ENCODE results near the gene XIRP1. TPM values are rescaled to one million over a fixed set of nuclear protein-coding genes. Genes with fewer than 3 reads are reported as not detected.

Gene XIRP1
- total RNA-seq, 1 experiment from 2014 or later: not detected

DNA sequence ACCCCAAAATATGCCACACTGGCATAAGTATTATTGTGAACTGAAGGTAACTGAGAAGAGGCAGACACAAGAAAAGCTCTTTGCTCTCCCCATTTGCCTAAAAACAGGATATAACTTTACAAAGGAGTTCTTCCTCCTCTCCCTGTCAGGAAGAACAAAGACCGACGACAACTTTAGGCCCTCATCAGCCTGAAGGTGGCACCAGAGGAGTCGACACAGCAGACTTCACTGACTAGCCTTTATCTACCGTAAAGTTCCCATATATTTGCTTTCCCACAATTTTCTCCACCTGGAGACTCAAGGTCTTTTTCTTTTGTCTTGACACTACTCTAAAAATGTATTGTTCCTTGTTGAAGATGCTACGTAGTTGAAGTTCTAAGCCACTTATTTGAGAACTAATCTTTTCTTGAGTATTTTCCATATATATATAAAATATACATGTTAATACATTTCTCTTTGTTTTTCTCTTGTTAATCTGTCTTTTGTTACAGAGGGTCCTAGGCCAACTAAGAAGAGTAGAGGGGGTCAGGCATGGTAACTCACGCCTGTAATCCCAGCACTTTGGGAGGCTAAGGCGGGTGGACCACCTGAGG, 16.2 kb upstream of the XIRP1 start:
- peak; percentile 46 for DNase-seq (ENCODE audit: low read depth)

- no peak for DNase-seq (ENCODE audit: low read depth)
Measured at GRCh38 chr3:39207361-39208186, 15.2 kb upstream of the XIRP1 start.

- no peak for DNase-seq (ENCODE audit: low read depth)
Measured at GRCh38 chr3:39205919-39206516, 13.6 kb upstream of the XIRP1 start.

DNA sequence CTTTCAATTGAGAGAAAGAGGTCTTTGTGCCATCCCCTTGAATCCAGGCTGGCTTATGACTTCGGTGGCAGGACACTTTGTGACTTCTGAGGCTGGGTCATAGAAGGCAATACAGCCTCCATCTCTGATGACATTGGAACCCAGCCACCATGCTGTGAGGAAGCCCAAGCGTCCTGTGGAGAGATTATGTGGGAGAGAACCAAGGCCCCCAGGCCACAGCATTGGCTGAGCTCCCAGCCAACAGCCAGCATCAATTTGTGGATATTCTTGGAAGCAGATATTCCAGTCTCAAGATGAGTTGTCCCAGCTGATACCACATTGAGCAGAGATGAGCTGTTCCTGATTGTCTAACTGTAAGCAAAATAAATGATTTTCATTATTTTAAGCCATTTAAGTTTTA, 12.7 kb upstream of the XIRP1 start:
- no peak for DNase-seq (ENCODE audit: low read depth)

- DNase-seq (ENCODE audit: low read depth): no peak
Measured at GRCh38 chr3:39203860-39204259, 11.5 kb upstream of the XIRP1 start.

DNA sequence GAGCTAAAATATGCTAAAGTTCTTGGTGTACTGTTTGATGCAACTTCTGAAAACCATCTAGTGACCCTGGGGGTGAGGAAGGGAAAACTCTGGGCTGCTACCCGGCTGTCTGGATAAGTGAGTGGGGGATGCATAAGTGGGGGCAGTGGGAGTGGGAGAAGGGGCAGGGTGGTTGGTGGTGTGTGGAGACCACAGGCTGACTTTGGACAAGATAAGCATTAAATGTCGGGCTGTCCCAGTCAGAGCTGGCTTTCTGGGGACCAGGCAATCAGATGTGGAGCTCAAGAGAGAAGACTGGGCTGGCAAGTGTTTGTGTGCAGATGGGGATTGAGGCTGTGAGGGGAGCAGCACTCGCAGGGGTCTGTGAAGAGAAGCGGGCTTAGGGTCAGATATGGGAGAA, 11.0 kb upstream of the XIRP1 start:
- DNase-seq (ENCODE audit: low read depth): no peak

DNA sequence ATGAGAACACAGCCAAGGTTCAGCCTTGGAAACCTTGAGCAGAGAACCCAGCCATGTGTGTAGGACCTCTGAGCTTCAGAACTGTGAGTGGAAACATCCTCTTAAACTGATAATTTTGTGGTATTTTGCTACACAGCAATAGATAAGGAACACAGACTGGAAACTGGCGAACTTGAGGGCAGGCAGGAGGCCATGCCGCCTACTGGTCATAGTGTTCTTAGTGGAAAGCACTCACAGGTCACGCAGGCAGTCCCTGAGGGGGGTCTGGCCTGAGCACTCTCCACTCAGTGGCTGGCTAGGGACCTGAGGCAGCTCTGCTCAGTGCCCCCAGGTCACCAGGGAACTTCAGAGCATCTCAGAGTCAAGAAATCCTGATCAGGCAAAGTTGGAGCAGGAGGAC, 9.7 kb upstream of the XIRP1 start:
- DNase-seq (ENCODE audit: low read depth): no peak

GRCh38 chr3:39196671-39197356, 4.4 kb upstream of the XIRP1 start:
- no peak for DNase-seq (ENCODE audit: low read depth)

DNA sequence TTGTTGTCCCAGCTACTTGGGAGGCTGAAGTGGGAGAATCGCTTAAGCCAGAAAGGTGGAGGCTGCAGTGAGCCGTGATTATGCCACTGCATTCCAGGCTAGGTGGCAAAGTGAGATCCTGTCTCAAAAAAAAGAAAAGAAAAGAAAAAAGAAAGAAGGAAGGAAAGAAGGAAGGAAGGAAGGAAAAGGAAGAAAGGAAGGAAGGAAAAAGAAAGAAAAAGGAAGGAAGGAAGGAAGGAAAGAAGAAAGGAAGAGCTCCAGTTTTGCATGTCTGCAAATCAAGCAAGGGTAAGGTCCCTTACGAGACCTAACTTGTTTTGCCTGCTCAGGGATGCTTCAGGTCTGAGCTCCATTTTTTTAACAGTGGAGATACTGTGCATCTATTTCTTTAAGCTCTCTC, 3.6 kb upstream of the XIRP1 start:
- DNase-seq (ENCODE audit: low read depth): no peak

DNA sequence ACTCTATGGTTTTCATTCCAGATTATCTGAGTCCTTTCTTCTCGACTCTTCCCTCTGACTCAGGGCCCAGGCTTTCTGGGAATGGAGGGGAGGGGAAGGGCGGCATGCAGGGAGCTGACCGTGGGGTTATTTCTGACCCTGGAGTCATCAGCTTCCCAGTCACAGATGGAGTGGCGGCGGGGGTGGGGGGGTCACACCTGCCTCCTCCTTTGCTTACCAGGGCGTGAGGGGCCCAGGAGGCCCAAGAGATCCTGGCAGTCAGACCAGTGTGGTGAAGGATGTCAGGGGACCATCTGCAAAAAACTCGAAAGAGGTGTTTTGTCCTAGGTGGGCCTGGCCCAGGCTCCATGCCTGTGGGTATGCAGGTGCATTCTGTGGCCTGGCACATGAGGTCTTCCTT, 996 bp upstream of the XIRP1 start:
- DNase-seq (ENCODE audit: low read depth): peak; percentile 42

DNA sequence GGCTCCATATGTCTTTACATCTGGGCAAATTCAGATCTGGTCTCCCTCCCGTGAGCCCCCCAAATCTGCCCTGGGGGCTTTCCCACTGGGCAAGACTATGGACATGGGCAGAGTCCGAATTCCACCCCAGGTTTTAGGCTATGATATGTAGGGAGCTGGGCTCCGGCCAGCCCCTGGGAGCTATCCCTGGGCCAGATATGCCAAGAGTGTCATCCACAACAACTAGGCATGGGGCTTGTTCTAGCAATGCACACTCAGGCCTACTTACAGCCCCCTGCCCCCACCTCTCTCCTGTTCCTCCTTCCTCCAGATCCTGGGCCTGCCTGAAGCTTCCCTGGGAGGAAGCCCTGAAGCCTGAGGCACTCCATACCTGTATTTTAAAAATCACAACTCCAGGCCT, 622 bp downstream of the XIRP1 start:
- DNase-seq (ENCODE audit: low read depth): no peak

DNA sequence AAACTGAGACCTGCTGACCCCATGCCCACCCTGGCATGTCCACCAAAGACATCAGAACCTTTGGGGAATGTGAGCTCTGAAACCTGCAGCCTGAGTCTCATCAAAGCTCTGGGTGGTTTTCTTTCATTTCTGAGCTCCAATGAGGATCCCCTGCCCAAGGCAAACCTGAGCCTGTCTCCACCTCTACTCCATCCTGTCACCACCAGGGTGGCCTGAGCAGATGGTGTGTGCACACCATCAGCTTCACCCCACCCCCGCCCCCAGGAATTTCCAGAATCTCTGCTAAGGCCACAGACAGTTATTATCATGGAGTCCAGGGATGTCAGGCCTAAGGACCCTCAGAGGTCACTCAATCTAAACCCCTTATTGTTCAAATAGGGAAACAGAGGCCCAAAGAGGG, 1.3 kb downstream of the XIRP1 start:
- DNase-seq (ENCODE audit: low read depth): no peak

DNA sequence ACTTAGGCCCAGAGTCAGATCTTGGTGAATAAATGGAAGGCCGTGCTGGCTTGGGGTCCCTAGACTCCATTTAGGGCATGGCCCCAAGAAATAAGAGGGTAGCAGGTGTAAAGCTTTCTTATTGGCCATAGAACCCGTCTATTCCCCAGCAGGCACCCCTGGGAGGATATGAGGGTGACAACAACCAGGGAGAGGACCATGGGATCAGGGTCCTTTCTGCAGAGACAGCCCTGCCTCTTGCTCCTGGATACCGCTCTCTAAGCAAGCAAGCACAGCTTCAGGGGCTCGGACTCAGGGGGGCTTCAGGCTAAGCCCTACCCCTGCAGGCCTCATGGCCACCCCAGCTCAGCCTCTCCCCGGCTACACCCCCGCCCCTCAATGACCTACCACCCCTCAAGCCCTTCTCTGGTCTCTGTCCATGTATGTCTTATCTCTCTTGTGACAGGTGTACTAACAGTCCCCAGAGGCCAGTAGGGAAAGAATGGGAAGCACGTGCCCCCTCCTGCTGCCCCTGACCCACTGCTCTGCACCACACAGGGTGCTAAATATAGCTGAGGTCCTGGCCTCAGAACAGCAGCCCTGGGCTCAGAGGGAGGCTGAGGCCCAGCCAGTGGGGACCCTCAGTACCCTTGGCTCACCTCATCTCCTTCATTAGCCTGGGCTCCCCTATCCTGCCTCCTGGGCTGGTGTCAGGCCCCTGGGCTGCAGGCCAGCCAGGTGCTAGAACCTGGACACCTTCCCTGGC, 1.9 kb downstream of the XIRP1 start:
- DNase-seq (ENCODE audit: low read depth): no peak

- DNase-seq (ENCODE audit: low read depth): peak; percentile 63
Measured at GRCh38 chr3:39189959-39190269, 2.5 kb downstream of the XIRP1 start.

GRCh38 chr3:39189150-39189958, 3.0 kb downstream of the XIRP1 start:
- DNase-seq (ENCODE audit: low read depth): no peak

DNA sequence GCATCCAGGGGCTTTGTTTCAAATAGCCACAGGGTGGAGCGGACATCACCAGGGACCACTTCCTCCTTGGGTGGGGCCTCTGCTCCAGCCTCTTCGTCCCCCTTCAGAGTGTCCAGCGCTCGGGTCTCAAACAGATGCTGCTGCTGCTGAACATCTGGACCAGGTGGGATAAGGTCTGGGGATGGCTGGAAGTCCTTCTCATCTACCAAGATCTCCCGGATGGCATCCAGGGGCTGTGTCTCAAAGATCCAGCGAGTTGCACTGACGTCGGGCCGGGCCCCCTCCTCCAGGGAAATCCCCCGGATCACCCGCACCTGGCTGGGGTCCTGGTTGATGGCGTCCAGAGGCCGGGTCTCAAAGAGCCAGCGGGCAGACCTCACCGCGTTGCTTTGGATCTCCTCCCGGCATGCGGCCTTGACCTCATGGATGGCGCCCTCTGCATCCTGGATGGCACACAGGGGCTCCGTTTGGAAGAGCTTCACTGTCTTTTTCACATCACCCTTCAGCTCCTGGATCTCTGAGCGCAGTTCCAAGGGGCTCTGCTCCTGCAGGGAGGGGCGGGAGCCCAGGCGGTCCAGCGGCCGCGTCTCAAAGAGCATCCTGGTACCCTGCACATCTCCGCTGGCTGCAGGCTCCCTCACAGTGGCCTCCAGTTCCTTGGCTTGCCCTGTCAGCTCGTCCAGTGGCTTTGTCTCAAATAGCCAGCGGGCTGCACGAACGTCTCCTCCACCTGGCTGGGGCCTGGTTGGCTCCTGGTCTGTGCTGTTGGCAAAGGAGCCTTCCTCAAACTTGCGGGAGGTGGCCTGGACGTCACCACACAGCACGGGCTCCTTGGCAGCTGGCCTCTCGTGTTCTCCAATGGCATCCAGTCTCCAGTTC, 3.9 kb downstream of the XIRP1 start:
- DNase-seq (ENCODE audit: low read depth): no peak

DNA sequence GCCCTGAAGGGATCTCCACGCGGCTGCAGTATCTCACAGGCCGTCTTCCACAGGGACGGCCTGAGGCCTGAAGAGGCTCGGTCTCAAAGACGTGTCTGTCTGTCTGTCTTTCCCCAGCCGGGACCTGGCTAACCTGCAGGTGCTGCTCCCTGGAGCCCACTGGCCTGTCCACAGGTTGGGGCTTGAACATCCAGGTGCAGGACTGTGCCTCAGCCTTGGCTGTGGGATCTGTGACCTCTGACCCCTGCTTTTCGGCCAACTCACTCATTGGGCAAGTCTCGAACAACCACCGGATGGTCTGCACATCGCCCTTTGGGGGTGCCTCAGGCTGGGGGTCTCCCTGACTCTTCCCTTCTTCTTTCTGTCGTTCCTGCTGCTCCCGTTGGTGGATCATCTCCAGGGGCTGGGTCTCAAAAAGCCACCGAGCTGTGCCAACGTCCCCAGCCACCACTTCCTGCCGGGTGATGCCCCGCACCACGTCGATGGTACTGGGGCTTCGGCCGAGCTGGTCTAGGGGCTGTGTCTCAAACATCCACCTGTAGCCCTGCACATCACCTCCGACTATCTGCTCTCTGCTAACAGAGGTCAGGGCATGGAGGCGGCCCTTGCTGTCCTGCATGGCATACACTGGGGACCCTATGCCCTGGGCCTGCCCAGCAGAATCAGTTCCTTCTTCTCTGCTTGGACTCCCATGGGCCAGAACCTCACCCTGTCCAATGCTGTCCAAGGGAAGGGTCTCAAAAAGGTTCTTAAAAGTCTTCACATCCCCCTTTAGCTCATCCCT, 4.8 kb downstream of the XIRP1 start:
- DNase-seq (ENCODE audit: low read depth): no peak

- no peak for DNase-seq (ENCODE audit: low read depth)
Measured at GRCh38 chr3:39186692-39187151, 5.7 kb downstream of the XIRP1 start.

Measured in HT1080 (cell line).